Measurements from ENCODE around the gene LILRB4.

GRCh38 chr19:54638683-54639082 lies 24.1 kb upstream of the LILRB4 start:
- TF ChIP-seq CTCF (IDR thresholded peaks at IDR 0.05; ENCODE audit: extremely low read depth in 1 of 2, insufficient read depth in 1 of 2, low read depth in 1 of 2, low read length in 2 of 2) (no peak), MYC (IDR thresholded peaks at IDR 0.05; ENCODE audit: low read depth, low read length) (no peak), EZH2 (IDR thresholded peaks at IDR 0.05; ENCODE audit: borderline replicate concordance, low read depth, low read length, severe bottlenecking) (no peak)
